Right atrium auricular region (tissue), 2 donors: ENCODE results near the gene SLC16A7. TPM values are rescaled to one million over a fixed set of nuclear protein-coding genes. Genes with fewer than 3 reads are reported as not detected.

Experiments used
- DNase-seq: peaks from one replicate; pipeline ENCODE4 v3.0.0-alpha.2; 2019; ENCODE audit warnings: low spot score
- H3K27ac ChIP-seq, 2 donors: fragments of 200-600 bp; sonication (generic); 1 replicate in 1 of 2; 2 replicates in 1 of 2; pipeline ENCODE4 v1.5.1; 2016 to 2019
- H3K27me3 ChIP-seq, 2 donors: fragments of 200-600 bp; sonication (generic); one replicate each; pipeline versions ENCODE4 v1.5.1 to v1.6.0; 2017 to 2019
- H3K36me3 ChIP-seq: fragments of 200-600 bp; sonication (generic); one replicate; pipeline ENCODE4 v1.5.1; 2016
- H3K4me1 ChIP-seq, 2 donors: fragments of 200-600 bp; sonication (generic); one replicate each; pipeline versions ENCODE4 v1.5.1 to v1.6.0; 2017 to 2019
- H3K4me3 ChIP-seq, 2 donors: fragments of 200-600 bp; sonication (generic); 1 replicate in 1 of 2; 2 replicates in 1 of 2; pipeline ENCODE4 v1.5.1; 2017 to 2019; ENCODE audit warnings: mild to moderate bottlenecking in 1 of 2, moderate library complexity in 1 of 2
- H3K9me3 ChIP-seq, 2 donors: fragments of 200-600 bp; sonication (generic); one replicate each; pipeline ENCODE4 v1.5.1; 2019
- CTCF ChIP-seq, 2 donors: fragments of 200-600 bp; sonication (generic); IDR thresholded peaks; one replicate each; pipeline ENCODE4 v1.5.1; 2019; ENCODE audit warnings: antibody characterized with exemption in 2 of 2
- total RNA-seq, 2 donors: library from RNA; depleted of rRNA; stranded (reverse); fragments of >200 nt; gene quantifications; one replicate each; pipeline ENCODE4 v1.1.0, GENCODE V29; 2016

SLC16A7 gene
- total RNA-seq, 2 donors from 2014 or later = 61.0 to 139 TPM

- Histone ChIP-seq H3K27me3 (no peaks in the 10 kb centered on the region), H3K27ac (no peak overlapping the region), H3K4me1 (no peaks in the 10 kb centered on the region), H3K4me3 (no peak overlapping the region), H3K36me3 (no peaks in the 10 kb centered on the region), H3K9me3 (peaks cover 0 to 4% of the 10 kb centered on the region in 2 donors)
- no peak for DNase-seq
- TF ChIP-seq CTCF (IDR thresholded peaks at IDR 0.05) = no peak
Measured at GRCh38 chr12:59677857-59678256, 82.0 kb downstream of the SLC16A7 start.

- Histone ChIP-seq H3K27ac (no peak overlapping the region), H3K36me3 (no peaks in the 10 kb centered on the region), H3K4me1 (no peaks in the 10 kb centered on the region), H3K9me3 (peaks cover 0 to 4% of the 10 kb centered on the region in 2 donors), H3K27me3 (no peaks in the 10 kb centered on the region), H3K4me3 (no peak overlapping the region)
- DNase-seq = no peak
- no peak for TF ChIP-seq CTCF (IDR thresholded peaks at IDR 0.05)
Measured at GRCh38 chr12:59678759-59679411, 83.1 kb downstream of the SLC16A7 start.

GRCh38 chr12:59689776-59690175, 93.9 kb downstream of the SLC16A7 start:
- H3K36me3 ChIP-seq = no peaks in the 10 kb centered on the region
- H3K27me3 ChIP-seq = no peaks in the 10 kb centered on the region
- DNase-seq = no peak
- peaks cover 0 to 4% of the 10 kb centered on the region in 2 donors for H3K9me3 ChIP-seq
- H3K27ac ChIP-seq = no peak overlapping the region
- TF ChIP-seq CTCF (IDR thresholded peaks at IDR 0.05) = no peak
- no peaks in the 10 kb centered on the region for H3K4me1 ChIP-seq
- no peak overlapping the region for H3K4me3 ChIP-seq

- no peak for TF ChIP-seq CTCF (IDR thresholded peaks at IDR 0.05)
- H3K36me3 ChIP-seq = no peaks in the 10 kb centered on the region
- H3K4me3 ChIP-seq = no peak overlapping the region
- DNase-seq = no peak
- H3K27ac ChIP-seq = peak overlapping the region in 1 of 2 donors; percentile 10
- H3K4me1 ChIP-seq = peaks cover 0 to 7% of the 10 kb centered on the region in 2 donors
- no peaks in the 10 kb centered on the region for H3K27me3 ChIP-seq
- peaks cover 0 to 4% of the 10 kb centered on the region in 2 donors for H3K9me3 ChIP-seq
Measured at GRCh38 chr12:59695379-59695778, 99.5 kb downstream of the SLC16A7 start.

GRCh38 chr12:59698600-59698999, 102.8 kb downstream of the SLC16A7 start:
- Histone ChIP-seq H3K4me3 (no peak overlapping the region), H3K27ac (no peak overlapping the region), H3K27me3 (no peaks in the 10 kb centered on the region), H3K9me3 (no peaks in the 10 kb centered on the region), H3K36me3 (no peaks in the 10 kb centered on the region), H3K4me1 (peaks cover 0 to 7% of the 10 kb centered on the region in 2 donors)
- no peak for TF ChIP-seq CTCF (IDR thresholded peaks at IDR 0.05)
- no peak for DNase-seq
